Spinal cord (tissue), 10 donors: ENCODE data around the gene RTP3. TPM values are rescaled to one million over a fixed set of nuclear protein-coding genes. Genes with fewer than 3 reads are reported as not detected.

Experiments
- DNase-seq, 6 donors: peaks; one replicate each; pipeline versions ENCODE4 v3.0.0 to v3.0.0-alpha.2; 2013 to 2015; ENCODE audit warnings: low spot score in 6 of 6, low read depth in 4 of 6
- H3K27ac ChIP-seq: one replicate; pipeline ENCODE4 v1.5.1; 2013; ENCODE audit warnings: low read depth, low read length, control low read depth
- H3K27me3 ChIP-seq: one replicate; pipeline ENCODE4 v1.6.1; 2013; ENCODE audit warnings: low read length; ENCODE audit not compliant: control insufficient read depth, insufficient read depth
- H3K36me3 ChIP-seq: one replicate; pipeline ENCODE4 v1.6.1; 2013; ENCODE audit warnings: low read length; ENCODE audit not compliant: control insufficient read depth, insufficient read depth
- H3K4me1 ChIP-seq: one replicate; pipeline ENCODE4 v1.6.1; 2013; ENCODE audit warnings: low read length; ENCODE audit not compliant: control insufficient read depth, insufficient read depth
- H3K4me3 ChIP-seq: one replicate; pipeline ENCODE4 v1.5.1; 2013; ENCODE audit warnings: low read depth, low read length, control low read depth
- H3K9me3 ChIP-seq: one replicate; pipeline ENCODE4 v1.6.1; 2013; ENCODE audit warnings: low read length; ENCODE audit not compliant: control insufficient read depth, insufficient read depth
- WGBS: methylation state at CpG from one replicate; pipeline ENCODE4 v1.1.5; 2013; ENCODE audit warnings: missing lambda C conversion rate; ENCODE audit not compliant: insufficient coverage; 5-methylcytosine and 5-hydroxymethylcytosine counted together
- long read RNA-seq, 4 donors: transcript quantifications; one replicate each; lab custom pipeline, GENCODE V29; 2026
- polyA plus RNA-seq, 2 donors: library from polyadenylated mRNA; unstranded; fragments of 120-200 nt; gene quantifications; one replicate each; pipeline ENCODE4 v1.2.1, GENCODE V29; 2013; ENCODE audit not compliant: insufficient read length in 2 of 2
- total RNA-seq, 2 donors: library from RNA; depleted of rRNA in 1 of 2; stranded (reverse); fragments of 120-200 nt in 1 of 2; fragments of >200 nt in 1 of 2; gene quantifications; one replicate each; pipeline versions ENCODE4 v1.2.3 to v1.2.4, GENCODE V29; 2013 to 2014
- donor health status: healthy.

RTP3 gene
- total RNA-seq, result not detected
- polyA plus RNA-seq, result not detected
- long read RNA-seq, donor 1, result 0 reads
- long read RNA-seq, donor 2, result 0 reads
- long read RNA-seq, donor 3, result 0 reads
- long read RNA-seq, donor 4, partial matches to known transcripts, result 0 of 1 reads
- long read RNA-seq, donor 4, other reads (novel, unspliced or antisense), result 0 of 1 reads

DNA sequence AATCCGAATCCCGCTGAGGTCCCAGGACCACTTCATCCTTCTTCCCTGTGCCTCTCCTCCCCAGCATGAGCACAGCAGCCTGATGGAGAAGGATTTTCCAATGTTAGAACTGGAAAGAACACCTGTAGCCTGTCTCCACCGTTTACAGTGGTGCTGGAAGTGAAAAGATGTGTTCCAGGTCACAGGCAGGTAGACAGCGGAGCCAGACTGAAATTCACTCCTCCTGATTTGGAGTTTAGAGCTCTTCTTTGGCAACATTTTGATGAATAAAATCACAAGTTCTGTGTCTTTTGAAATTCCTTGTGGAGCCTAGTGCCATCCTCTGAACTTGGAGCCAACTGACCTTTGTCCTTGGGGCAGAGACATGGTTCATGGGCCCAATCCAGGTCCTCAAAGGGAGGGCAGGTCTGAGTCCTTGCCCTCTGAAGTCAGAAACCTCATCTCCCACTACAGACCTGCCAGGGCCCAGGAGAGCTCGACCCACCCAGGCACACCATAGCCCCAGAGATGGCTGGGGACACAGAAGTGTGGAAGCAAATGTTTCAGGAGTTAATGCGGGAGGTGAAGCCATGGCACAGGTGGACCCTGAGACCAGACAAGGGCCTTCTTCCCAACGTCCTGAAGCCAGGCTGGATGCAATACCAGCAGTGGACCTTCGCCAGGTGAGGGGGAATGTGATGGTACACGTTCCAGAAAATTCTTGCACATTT, at the start of gene RTP3:
RTP3 (plus strand) TSS at position 421 of the 710 bp plus-strand sequence; CDS start at position 508, 87 bp downstream.
- Histone ChIP-seq H3K36me3 (no peaks in the 10 kb centered on the region), H3K9me3 (no peaks in the 10 kb centered on the region), H3K27ac (no peak within 1 kb of the TSS), H3K27me3 (no peaks in the 10 kb centered on the region), H3K4me1 (peaks cover 4% of the 10 kb centered on the region), H3K4me3 (no peak within 1 kb of the TSS)
- 82% methylated on average over 3 of the region's 9 CpGs for WGBS
- DNase-seq, result no peak

DNA sequence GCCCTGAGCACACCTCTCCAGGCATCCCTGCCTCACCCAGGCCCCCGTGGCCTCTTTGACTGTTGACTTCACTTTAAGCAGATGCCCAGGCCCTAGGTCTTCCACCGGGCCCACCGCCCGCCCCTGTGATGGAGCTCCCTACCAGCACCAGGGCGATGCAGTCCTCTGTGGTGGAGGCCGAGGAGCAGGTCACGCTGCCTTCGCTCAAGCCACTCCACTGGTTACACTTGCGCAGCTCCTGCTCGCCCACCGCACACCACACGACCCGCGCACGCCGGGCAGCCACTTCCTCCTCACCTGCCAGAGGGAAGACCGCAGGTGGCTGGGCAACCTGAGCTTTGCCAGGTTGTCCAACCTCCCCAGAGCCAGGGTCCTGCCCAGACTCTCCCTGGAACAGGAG, 49.1 kb upstream of the RTP3 start:
- 94% methylated on average over 13 of the region's 17 CpGs for WGBS

DNA sequence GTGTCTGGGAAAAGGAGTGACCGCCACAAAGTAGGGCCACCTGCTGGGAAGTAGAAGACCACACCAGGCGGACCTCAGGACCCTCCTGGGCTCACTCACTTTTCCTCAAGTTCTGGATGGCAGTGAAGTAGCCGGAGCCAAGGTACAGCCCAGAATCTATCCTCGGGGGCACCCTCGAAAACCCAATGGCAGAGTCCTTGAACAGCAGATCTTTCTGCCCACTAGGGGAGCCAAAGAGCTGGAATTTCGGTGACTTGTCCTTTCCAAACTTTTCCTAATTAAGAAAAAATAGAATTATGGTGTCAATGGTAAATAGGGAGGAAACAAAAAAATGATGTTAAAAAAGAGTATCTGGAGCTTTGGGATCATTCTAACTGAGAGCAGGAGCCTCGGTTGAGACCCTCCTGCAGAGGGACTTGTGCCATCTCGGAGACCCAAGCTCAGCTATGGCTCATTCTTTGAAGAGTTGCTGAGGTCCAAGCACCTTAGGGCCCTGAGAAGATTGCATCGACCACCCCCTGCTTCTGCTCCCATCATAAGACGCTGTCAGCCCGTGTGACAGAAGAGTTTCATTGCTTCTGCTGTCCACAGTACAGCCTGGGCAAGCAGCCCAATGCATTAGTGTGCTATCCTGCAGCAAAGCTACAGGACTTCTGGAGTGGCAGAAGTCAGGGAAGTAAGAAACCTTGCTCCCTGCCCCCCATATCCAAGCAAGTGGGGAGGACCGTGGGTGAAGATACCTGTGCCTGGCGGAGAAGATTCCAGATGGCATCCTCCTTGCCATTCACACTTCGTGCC, 47.8 kb upstream of the RTP3 start:
- no peak overlapping the region for H3K4me3 ChIP-seq
- DNase-seq, result no peak
- 87% methylated on average over 11 of the region's 14 CpGs for WGBS
- no peaks in the 10 kb centered on the region for H3K36me3 ChIP-seq
- no peak overlapping the region for H3K27ac ChIP-seq
- H3K9me3 ChIP-seq, result no peaks in the 10 kb centered on the region
- no peaks in the 10 kb centered on the region for H3K27me3 ChIP-seq
- no peaks in the 10 kb centered on the region for H3K4me1 ChIP-seq

More for the DNA sequence above, 49.1 kb upstream of the RTP3 start:
- DNase-seq, result no peak
- Histone ChIP-seq H3K27me3 (no peaks in the 10 kb centered on the region), H3K9me3 (no peaks in the 10 kb centered on the region), H3K4me1 (no peaks in the 10 kb centered on the region), H3K27ac (no peak overlapping the region), H3K36me3 (no peaks in the 10 kb centered on the region), H3K4me3 (no peak overlapping the region)

DNA sequence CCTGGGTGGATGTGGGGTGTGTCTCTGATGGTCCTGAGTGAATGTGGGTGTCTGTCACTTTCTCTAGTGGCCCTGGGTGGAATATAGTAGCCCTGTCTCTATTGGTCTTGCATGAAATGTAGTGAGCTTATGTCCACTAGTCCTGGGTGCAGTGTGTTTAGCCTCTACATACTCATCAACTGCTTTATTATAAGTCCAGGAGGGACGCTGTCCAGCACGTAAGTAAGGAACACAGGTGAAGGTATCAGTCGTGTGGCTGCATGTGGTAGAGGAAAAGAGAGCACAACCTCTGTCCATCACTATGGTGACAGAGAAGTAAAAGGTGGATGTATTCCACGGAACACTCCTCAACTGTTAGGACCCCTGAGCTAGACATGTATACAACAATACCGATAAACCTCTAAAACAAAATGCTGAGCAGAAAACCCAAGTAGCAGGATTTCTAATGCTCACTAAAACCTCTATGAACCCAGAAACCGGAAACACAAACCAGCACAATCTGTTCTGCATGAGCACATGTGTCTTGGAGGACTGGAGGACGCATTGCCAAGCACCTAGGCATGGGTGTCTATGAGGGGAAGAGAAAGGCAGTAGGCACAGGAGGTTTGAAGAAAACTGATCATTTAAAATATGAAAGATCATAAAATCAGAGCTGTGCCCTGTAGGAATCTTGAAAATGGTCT, 44.1 kb upstream of the RTP3 start:
- no peaks in the 10 kb centered on the region for H3K27me3 ChIP-seq
- no peak overlapping the region for H3K27ac ChIP-seq
- no peak for DNase-seq
- no peak overlapping the region for H3K4me3 ChIP-seq
- no peaks in the 10 kb centered on the region for H3K9me3 ChIP-seq
- WGBS, result 88% methylated on average over 4 of the region's 7 CpGs
- no peaks in the 10 kb centered on the region for H3K4me1 ChIP-seq
- no peaks in the 10 kb centered on the region for H3K36me3 ChIP-seq

DNA sequence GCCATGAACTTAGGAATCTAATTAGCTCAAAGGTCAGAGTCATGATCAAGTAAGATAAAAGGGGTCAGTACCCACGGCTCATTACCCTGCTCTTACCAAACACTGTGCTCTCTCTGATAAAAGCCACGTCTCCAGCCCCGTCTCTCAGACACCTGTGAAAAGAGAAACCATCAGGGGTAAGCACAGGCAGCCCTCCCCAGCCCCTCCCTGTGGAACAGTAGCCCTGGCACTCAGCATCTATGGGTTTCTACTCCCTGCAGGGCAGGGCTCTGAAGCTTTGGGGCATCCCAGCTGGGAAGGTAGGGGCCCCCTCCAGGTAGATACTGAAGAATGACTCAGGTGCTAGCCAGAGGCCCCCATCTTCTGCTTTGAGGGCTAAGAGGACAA, 43.6 kb upstream of the RTP3 start:
- Histone ChIP-seq H3K9me3 (no peaks in the 10 kb centered on the region), H3K36me3 (no peaks in the 10 kb centered on the region), H3K27me3 (no peaks in the 10 kb centered on the region), H3K4me3 (no peak overlapping the region), H3K27ac (no peak overlapping the region), H3K4me1 (no peaks in the 10 kb centered on the region)
- DNase-seq, result no peak
- 37% methylated on average over 3 of the region's 3 CpGs for WGBS

DNA sequence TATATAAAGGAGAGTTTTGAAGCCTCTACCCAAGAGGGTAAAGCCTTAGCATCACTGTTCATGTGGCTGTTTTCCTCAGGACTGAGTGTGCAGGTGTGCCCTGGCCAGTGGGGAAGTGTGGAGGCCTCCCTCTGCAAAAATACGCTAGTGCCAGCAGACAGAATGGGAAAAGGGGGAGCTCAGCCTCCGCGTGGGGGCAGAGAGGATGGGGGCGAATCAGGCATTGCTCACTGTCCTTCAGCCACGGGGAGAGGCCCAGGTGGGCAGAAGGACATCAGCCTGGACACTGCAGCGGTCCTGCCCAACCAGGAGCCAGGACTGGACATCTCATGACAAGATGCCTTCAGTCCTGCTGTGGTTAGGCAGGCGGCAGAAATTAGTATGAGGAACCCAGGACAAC, 43.2 kb upstream of the RTP3 start:
- DNase-seq, result no peak
- Histone ChIP-seq H3K4me3 (no peak overlapping the region), H3K27ac (no peak overlapping the region), H3K27me3 (no peaks in the 10 kb centered on the region), H3K4me1 (no peaks in the 10 kb centered on the region), H3K36me3 (no peaks in the 10 kb centered on the region), H3K9me3 (no peaks in the 10 kb centered on the region)
- WGBS, result 86% methylated on average over 7 of the region's 7 CpGs

DNA sequence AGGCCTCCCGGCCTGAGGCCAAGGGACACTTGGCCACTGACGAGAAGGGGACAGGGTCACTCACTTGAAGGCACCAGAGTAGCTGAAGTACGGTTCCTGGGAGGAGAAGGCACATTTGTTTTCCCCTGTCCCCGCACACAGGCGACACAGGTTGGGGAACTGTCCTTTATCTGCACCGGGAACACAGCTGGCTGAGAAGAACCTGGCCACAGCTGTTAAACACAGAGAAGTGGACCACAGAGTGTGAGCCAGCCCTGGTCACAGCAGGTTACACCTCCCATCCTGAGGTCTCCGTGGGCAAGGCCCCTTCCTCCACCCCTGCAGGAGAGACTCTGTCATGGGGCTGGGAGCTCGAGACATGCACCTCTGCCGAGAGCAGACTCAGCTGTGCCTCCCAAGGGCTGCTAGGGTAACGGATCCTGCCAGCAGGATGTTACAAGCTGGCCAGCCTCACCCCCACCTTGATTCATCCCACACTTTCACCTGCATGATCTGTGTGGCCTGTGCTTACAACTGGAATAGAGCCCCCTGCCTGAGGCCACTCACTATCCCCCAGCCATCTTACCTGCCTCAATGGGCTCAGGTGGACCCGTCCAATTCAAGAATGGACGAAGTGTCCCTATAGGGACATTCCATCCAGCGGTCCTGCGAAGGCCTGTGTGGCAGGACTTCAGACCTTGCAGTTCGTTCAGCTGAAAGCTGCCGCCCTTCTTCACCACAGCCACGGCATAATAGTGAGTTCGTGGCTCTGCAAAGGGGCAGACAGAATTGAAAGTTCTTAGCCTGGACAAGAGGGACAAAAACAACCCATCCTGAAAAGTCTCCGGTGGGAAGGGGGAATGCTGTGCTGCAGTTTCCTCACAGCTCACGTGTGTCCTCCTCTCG, 42.3 kb upstream of the RTP3 start:
- 85% methylated on average over 21 of the region's 21 CpGs for WGBS
- DNase-seq, result no peak
- H3K36me3 ChIP-seq, result no peaks in the 10 kb centered on the region
- no peak overlapping the region for H3K27ac ChIP-seq
- H3K27me3 ChIP-seq, result no peaks in the 10 kb centered on the region
- no peaks in the 10 kb centered on the region for H3K4me1 ChIP-seq
- no peak overlapping the region for H3K4me3 ChIP-seq
- no peaks in the 10 kb centered on the region for H3K9me3 ChIP-seq

DNA sequence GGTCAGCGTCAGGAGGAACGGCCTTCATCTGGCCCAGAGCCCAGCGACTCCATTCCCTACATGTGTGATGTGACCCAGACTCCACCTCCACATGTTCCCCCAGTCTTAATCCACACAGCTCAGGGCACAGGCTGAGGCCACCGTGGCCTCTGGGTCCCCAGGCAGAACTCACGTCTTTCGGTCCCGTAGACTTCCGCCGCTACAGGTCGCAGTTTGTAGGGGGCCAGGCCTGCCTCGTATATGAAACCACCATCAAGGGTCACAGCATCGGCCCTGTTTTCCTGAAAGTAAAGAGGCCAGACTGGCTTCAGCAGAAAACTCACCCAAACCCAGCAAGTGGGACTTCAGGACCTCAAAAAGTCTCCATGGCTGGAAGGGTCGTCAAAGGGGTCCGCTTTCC, 41.7 kb upstream of the RTP3 start:
- no peaks in the 10 kb centered on the region for H3K27me3 ChIP-seq
- no peak overlapping the region for H3K27ac ChIP-seq
- no peaks in the 10 kb centered on the region for H3K4me1 ChIP-seq
- H3K9me3 ChIP-seq, result no peaks in the 10 kb centered on the region
- no peak for DNase-seq
- 91% methylated on average over 12 of the region's 14 CpGs for WGBS
- H3K36me3 ChIP-seq, result no peaks in the 10 kb centered on the region
- no peak overlapping the region for H3K4me3 ChIP-seq

DNA sequence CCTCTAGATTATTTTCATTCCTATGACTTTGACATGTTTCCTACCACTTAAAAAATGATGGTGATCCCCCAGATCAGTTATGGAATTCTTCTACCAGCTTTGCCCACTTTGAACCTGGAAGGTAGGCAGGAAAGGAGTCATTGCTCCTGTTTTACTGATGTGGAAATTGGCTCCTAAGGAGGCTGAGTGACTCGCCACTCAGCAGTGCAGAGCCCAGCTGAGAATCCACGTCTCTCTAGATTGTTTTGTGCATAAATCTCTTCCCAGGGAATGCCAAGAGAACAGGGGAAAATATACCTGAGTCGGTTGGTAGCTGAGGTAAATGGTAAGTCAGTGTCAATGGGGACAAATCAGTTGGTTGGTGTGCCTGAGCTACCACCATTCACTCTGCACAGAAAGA, 37.7 kb upstream of the RTP3 start:
- no peaks in the 10 kb centered on the region for H3K36me3 ChIP-seq
- no peak overlapping the region for H3K4me3 ChIP-seq
- H3K4me1 ChIP-seq, result peaks cover 8% of the 10 kb centered on the region
- H3K27me3 ChIP-seq, result peaks cover 22% of the 10 kb centered on the region
- WGBS, result 78% methylated on average over 3 of the region's 3 CpGs
- no peak overlapping the region for H3K27ac ChIP-seq
- no peak for DNase-seq
- no peaks in the 10 kb centered on the region for H3K9me3 ChIP-seq
